OCI-LY1 (cell line): ENCODE results near the gene MIOX.

ENCODE experiments used
- H2AFZ ChIP-seq: fragments of 200-600 bp; sonication (generic), shearing (Covaris generic); 2 replicates; pipeline ENCODE4 v1.6.0; 2014; ENCODE audit warnings: antibody characterized with exemption, mild to moderate bottlenecking, low read length
- H3F3A ChIP-seq: fragments of 200-600 bp; sonication (generic), shearing (Covaris generic); 2 replicates; pipeline ENCODE4 v1.6.0; 2014; ENCODE audit warnings: mild to moderate bottlenecking, antibody characterized with exemption, low read length, moderate library complexity; ENCODE audit not compliant: insufficient read depth
- H3K27ac ChIP-seq: fragments of 200-600 bp; sonication (generic); 2 replicates; pipeline ENCODE4 v1.5.1; 2014; ENCODE audit warnings: low read length, mixed run types, mild to moderate bottlenecking, low read depth; ENCODE audit not compliant: poor library complexity, severe bottlenecking
- H3K27me3 ChIP-seq: fragments of 200-600 bp; sonication (generic); 2 replicates; pipeline ENCODE4 v1.6.0; 2014; ENCODE audit warnings: antibody characterized with exemption, mild to moderate bottlenecking, low read length, moderate library complexity; ENCODE audit not compliant: insufficient read depth
- H3K36me3 ChIP-seq: fragments of 200-600 bp; sonication (generic); 2 replicates; pipeline ENCODE4 v1.6.1; 2014; ENCODE audit warnings: mild to moderate bottlenecking, antibody characterized with exemption, low read length, moderate library complexity, mixed read lengths; ENCODE audit not compliant: insufficient read depth
- H3K4me1 ChIP-seq: fragments of 200-600 bp; sonication (generic); 2 replicates; pipeline ENCODE4 v1.5.1; 2014; ENCODE audit warnings: mild to moderate bottlenecking, low read length, moderate library complexity; ENCODE audit not compliant: insufficient read depth, severe bottlenecking
- H3K4me2 ChIP-seq: fragments of 200-600 bp; sonication (generic), shearing (Covaris generic); 2 replicates; pipeline ENCODE4 v1.6.1; 2014; ENCODE audit warnings: low read length
- H3K4me3 ChIP-seq: fragments of 200-600 bp; sonication (generic); 2 replicates; pipeline ENCODE4 v1.5.1; 2014; ENCODE audit warnings: low read length, low read depth, mild to moderate bottlenecking, mixed read lengths; ENCODE audit not compliant: poor library complexity, severe bottlenecking
- H3K79me2 ChIP-seq: fragments of 200-600 bp; shearing (Covaris generic); 2 replicates; pipeline ENCODE4 v1.6.1; 2016; ENCODE audit warnings: mixed run types, low read length, mixed read lengths; ENCODE audit not compliant: insufficient read depth
- H3K9ac ChIP-seq: fragments of 200-600 bp; sonication (generic), shearing (Covaris generic); 2 replicates; pipeline ENCODE4 v1.6.1; 2014; ENCODE audit warnings: mild to moderate bottlenecking, low read length, mixed read lengths
- H3K9me2 ChIP-seq: fragments of 200-600 bp; sonication (generic), shearing (Covaris generic); 2 replicates; pipeline ENCODE4 v1.6.1; 2014; ENCODE audit warnings: low read depth, mild to moderate bottlenecking, low read length, mixed read lengths
- H3K9me3 ChIP-seq: fragments of 200-600 bp; shearing (Covaris generic); 2 replicates; pipeline ENCODE4 v1.6.1; 2014; ENCODE audit warnings: low read length, mixed read lengths
- H4K20me1 ChIP-seq: fragments of 200-600 bp; sonication (generic), shearing (Covaris generic); 2 replicates; pipeline ENCODE4 v1.6.0; 2016; ENCODE audit warnings: mild to moderate bottlenecking, low read length; ENCODE audit not compliant: insufficient read depth
- CTCF ChIP-seq: fragments of 200-600 bp; sonication (generic), shearing (Covaris generic); IDR thresholded peaks from 2 replicates; pipeline ENCODE4 v1.5.1; 2017; ENCODE audit warnings: mild to moderate bottlenecking, antibody characterized with exemption, low read length, moderate library complexity, mixed read lengths
- EZH2 ChIP-seq: fragments of 200-600 bp; sonication (generic), shearing (Covaris generic); IDR thresholded peaks from 2 replicates; pipeline ENCODE4 v1.8.0; 2017; ENCODE audit warnings: borderline replicate concordance, mixed run types, mild to moderate bottlenecking, antibody characterized with exemption, low read length, moderate library complexity, mixed read lengths

MIOX gene

GRCh38 chr22:50481440-50482106 lies 5.1 kb upstream of the MIOX start, which contains the start of gene ADM2:
TSS of gene ADM2 (plus strand) at chr22:50481543. CDS start at chr22:50481848, 305 bp downstream.
- Histone ChIP-seq H3K27ac (no peak within 1 kb of the TSS), H3K27me3 (peaks cover 4% of the 10 kb centered on the region; the same call in 1 of the 2 replicates), H3K9me2 (no peaks in the 10 kb centered on the region), H3K4me2 (peak within 1 kb of the TSS; percentile 64), H2AFZ (no peak within 1 kb of the TSS), H3K4me1 (peaks cover 19% of the 10 kb centered on the region), H3F3A (no peaks in the 10 kb centered on the region), H3K79me2 (no peaks in the 10 kb centered on the region), H4K20me1 (no peaks in the 10 kb centered on the region), H3K4me3 (peak within 1 kb of the TSS; percentile 50), H3K36me3 (no peaks in the 10 kb centered on the region), H3K9me3 (no peaks in the 10 kb centered on the region), H3K9ac (peak within 1 kb of the TSS; percentile 32)
- TF ChIP-seq EZH2 (no peak), CTCF (no peak)

DNA sequence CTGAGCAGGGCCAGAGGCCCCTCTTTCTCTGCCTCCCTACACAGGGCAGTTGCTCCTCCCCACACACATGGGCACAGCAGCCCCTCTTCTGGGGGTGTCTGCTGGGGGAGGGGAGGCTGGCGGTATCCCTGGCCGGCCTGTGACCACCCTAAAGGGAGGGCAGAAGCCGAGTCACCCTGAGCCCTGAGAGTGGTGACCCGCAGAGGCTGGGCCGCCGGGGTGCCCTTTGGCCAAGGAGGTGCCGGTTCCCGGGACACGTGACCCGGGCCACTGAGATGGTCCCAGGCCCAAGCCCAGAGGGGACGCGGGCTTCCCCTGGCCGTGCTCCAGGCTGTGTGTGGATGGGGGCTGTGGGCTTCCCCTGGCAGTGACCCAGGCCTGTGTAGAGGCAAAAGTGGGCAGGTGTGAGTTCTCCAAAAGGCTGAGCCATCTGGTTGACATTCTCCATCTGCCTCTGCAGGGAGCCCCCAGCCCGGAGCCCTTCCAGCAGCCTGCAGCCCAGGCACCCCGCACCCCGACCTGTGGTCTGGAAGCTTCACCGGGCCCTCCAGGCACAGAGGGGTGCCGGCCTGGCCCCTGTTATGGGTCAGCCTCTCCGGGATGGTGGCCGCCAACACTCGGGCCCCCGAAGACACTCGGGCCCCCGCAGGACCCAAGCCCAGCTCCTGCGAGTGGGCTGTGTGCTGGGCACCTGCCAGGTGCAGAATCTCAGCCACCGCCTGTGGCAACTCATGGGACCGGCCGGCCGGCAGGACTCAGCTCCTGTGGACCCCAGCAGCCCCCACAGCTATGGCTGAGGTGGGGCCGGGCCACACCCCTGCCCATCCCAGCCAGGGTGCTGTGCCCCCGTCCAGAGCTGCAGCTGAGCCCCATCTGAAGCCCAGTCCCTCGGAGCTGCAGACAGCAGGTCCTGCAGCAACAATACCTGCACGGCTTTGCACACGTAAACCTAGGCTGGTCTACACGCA lies 4.3 kb upstream of the MIOX start:
- Histone ChIP-seq H2AFZ (no peak overlapping the region), H4K20me1 (no peaks in the 10 kb centered on the region), H3K4me2 (peak overlapping the region; percentile 64), H3K4me1 (peaks cover 27% of the 10 kb centered on the region), H3K36me3 (no peaks in the 10 kb centered on the region), H3K27ac (no peak overlapping the region), H3K9me2 (no peaks in the 10 kb centered on the region), H3K9ac (peak overlapping the region; percentile 32), H3K27me3 (peaks cover 4% of the 10 kb centered on the region; the same call in 1 of the 2 replicates), H3K9me3 (no peaks in the 10 kb centered on the region), H3K79me2 (no peaks in the 10 kb centered on the region), H3K4me3 (peak overlapping the region; percentile 50), H3F3A (no peaks in the 10 kb centered on the region)
- TF ChIP-seq CTCF, result no peak
- TF ChIP-seq EZH2, result no peak

DNA sequence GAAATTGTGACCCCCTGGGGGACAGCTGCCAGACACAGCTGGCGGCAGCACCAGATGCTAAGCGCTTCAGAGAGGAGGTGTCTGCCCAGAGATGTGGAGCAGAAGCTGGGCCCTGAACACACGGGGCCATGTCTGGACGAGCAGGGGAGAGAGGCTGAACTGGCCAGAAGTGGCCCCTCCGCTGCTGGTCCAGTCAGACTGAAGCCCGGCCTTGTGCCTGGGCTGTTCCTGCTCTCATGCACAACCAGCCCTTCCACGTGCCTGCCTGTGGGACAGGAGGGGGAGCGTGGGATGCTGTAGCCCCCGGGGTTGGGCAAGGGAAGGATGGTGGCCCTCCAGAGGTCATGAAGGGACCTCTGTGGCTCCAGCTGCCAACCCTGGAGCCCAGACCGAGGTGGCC lies 3.6 kb upstream of the MIOX start:
- Histone ChIP-seq H3K79me2 (no peaks in the 10 kb centered on the region), H3F3A (no peaks in the 10 kb centered on the region), H3K4me3 (no peak overlapping the region), H3K4me2 (no peak overlapping the region), H3K9me3 (no peaks in the 10 kb centered on the region), H3K9ac (no peak overlapping the region), H3K27ac (no peak overlapping the region), H2AFZ (no peak overlapping the region), H3K36me3 (no peaks in the 10 kb centered on the region), H3K4me1 (peaks cover 28% of the 10 kb centered on the region), H3K27me3 (peaks cover 4% of the 10 kb centered on the region; the same call in 1 of the 2 replicates), H3K9me2 (no peaks in the 10 kb centered on the region), H4K20me1 (no peaks in the 10 kb centered on the region)
- TF ChIP-seq CTCF (no peak), EZH2 (no peak)
